ENCODE results near the gene SPRYD3.
A peak's percentile ranks its signal among the peaks of the same experiment; 100 is the strongest.
"Not testable (repeated sequence)": the region's sequence is repeated elsewhere in the genome, so short reads cannot be mapped to it uniquely, and the experiment has no call there.

The SPRYD3 gene

GRCh38 chr12:53101931-53102781 is 23.0 kb upstream of the SPRYD3 start:
- no peak for DNase-seq

- DNase-seq, result no peak
Measured at GRCh38 chr12:53101266-53101665, 22.1 kb upstream of the SPRYD3 start.

GRCh38 chr12:53100466-53101151 is 21.4 kb upstream of the SPRYD3 start:
- no peak for DNase-seq

- no peak for DNase-seq
Measured at GRCh38 chr12:53099071-53099882, 20.1 kb upstream of the SPRYD3 start.

- no peak for DNase-seq
Measured at GRCh38 chr12:53098354-53098981, 19.3 kb upstream of the SPRYD3 start.

GRCh38 chr12:53097564-53098353 is 18.6 kb upstream of the SPRYD3 start, which contains the start of gene IGFBP6:
IGFBP6 (plus strand) TSS chr12:53097667; CDS start chr12:53097718, 51 bp downstream.
- DNase-seq, result peak; percentile 18

- DNase-seq, result no peak
Measured at GRCh38 chr12:53097207-53097563, 18.0 kb upstream of the SPRYD3 start.

- no peak for DNase-seq
Measured at GRCh38 chr12:53096759-53097158, 17.6 kb upstream of the SPRYD3 start.

- DNase-seq, result no peak
Measured at GRCh38 chr12:53096089-53096741, 17.0 kb upstream of the SPRYD3 start.

GRCh38 chr12:53095596-53095895 is 16.4 kb upstream of the SPRYD3 start:
- not testable (repeated sequence) for DNase-seq

- DNase-seq, result not testable (repeated sequence)
Measured at GRCh38 chr12:53094796-53095595, 15.8 kb upstream of the SPRYD3 start.

GRCh38 chr12:53094394-53094787 is 15.2 kb upstream of the SPRYD3 start:
- no peak for DNase-seq

- no peak for DNase-seq
Measured at GRCh38 chr12:53093777-53094393, 14.7 kb upstream of the SPRYD3 start.

- DNase-seq, result no peak
Measured at GRCh38 chr12:53091756-53092155, 12.6 kb upstream of the SPRYD3 start.

- DNase-seq, result no peak
Measured at GRCh38 chr12:53090554-53090953, 11.4 kb upstream of the SPRYD3 start.

- DNase-seq, result no peak
Measured at GRCh38 chr12:53090105-53090504, 10.9 kb upstream of the SPRYD3 start.

GRCh38 chr12:53086361-53086760 is 7.2 kb upstream of the SPRYD3 start:
- no peak for DNase-seq

GRCh38 chr12:53082637-53083175 is 3.5 kb upstream of the SPRYD3 start:
- DNase-seq, result no peak

- DNase-seq, result no peak
Measured at GRCh38 chr12:53078425-53079225, 565 bp downstream of the SPRYD3 start.
